HG03064 (cell line): ENCODE data around the gene MAL.

Source experiments
- ATAC-seq: cut with Tn5 transposase; IDR thresholded peaks from one replicate; pipeline ENCODE4 v1.9.1; 2021; ENCODE audit warnings: low read depth; ENCODE audit not compliant: unreplicated experiment

Gene MAL

DNA sequence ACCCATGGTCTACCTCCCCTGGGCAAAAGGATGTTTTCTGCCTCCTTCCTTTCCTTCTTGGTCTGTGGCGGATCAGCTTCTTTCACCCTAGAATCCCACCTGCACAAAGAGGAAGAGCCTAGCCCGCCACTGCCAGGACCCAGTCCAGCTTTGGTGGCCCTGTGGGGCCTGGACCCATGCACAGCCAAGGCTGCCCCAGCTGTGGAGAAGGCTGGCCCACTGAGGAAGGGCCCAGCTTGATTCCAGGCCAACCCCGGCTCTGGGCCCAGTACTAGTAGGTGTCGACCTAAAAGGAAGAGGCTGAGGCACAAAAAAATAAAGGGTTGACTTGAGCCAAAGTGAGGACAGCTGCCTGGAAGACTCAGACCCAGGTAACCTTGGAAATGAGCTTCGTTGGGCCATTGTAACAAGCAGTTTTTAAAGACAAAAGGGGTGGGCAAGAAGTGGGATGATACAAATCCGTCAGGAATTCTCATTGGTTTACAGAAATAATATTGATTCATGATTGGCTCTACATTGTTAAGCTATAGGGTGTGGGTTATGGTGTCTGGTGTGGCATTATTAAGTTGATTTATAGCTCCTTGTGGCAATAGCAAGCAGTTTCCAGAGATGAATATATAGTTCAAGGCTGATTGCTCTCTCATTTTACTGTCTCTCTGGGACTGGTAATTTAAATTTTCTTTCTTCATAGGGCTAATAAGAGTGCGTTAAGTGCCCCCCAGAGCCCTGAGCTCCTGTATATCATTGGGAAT is 29.8 kb upstream of the MAL start:
- no peak for ATAC-seq

DNA sequence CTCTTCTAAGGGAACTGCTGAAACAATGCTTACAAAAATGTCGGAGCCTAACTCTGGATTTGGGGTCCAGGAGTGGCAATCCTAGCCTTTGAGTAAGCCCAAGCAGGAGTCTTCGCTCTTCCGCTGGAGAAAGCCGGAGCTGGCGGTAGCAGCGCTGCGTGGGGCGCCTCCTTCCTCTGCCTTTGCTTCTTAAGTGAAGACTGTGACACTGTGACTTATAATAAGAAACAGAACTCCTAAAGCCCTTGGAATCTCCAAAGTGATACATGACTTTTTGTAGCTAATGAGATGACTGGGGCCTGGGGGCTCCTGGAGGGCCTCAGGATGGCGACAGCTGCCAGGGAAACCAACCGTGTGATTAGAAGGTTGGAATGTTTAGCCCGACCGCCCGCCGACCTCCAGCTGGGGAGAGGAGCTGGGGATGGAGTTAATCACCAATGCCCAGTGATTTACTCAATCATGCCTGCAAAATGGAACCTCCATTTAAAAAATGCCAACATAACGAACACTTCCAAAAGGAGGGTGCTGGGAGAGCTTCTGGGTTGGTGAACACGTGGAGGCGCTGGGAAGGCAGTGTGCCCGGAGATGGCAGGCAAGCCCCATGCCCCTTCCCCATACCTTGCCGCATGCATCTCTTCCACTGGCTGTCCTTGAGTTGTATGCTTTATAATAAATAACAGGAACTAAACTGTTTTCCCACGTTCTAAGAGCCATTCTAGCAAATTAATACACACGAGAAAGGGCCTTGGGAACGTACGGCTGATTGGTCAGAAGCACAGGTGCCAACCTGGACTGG is 29.0 kb upstream of the MAL start:
- ATAC-seq, result no peak

DNA sequence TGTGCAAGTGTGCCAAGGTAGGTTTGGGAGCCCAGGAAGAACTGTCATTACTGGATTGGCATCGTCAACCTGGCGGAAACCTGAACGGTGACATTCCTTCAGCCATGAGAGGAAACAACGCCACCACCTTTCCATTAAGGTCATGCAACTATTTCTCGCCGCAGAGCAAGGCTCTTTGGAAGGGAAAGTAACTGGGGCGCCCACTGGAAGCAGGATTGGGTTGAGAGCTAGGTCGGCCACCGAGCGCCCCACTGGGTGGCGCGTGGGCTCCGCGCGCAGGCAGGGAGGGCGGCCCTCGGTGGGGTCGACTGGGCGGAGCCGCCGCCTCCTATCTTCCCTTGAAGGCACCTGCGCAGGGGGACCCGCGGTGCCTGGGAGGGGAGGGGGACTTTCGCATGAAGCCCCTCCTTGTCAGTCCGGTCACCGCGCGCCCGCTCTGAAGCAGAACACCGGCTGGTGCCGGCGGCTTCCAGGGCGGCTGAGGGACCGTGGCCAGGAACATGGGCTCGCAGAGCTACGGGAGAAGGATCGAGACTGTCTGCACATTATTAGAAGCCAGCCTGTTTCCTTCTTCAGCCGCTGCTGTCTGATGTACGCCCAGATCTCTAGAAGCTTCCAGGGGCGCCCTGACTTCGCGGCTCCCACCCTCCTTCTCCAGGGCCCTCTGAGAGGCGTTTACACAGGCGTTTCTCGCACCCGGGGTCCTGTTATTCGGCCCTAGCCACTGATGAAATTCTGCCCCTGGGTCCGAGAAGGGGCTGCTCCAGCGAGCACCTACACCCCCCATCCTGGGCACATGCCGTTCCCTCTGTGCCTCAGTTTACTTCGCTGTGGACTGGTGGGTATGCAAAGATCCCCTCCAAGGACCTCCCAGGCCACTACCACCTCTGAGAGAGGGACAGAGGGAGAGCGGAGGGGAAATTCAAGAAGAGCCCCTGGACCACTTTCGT is 27.3 kb upstream of the MAL start:
- ATAC-seq, result no peak

DNA sequence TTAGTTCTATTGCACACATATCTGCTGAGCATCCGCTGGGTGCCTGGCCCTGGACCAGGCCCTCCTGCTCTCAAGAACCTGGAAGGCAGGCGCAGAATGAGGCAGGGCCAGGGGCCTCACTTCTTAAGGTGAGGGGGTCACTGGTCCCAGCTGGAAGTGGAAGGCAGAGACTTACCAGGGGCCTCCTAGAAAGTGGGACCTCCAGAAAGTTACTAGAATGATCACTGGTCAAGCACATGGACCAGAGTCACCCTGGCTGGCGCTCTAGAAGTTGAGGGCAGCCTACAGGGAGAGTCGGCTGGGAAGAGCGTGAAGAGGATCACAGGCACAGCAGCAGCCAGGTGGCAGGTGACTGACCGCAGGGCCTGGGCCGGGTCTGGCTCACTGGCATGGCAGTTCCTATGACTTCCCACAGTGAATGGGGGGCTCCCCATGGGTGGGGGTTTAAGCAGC is 26.1 kb upstream of the MAL start:
- no peak for ATAC-seq

DNA sequence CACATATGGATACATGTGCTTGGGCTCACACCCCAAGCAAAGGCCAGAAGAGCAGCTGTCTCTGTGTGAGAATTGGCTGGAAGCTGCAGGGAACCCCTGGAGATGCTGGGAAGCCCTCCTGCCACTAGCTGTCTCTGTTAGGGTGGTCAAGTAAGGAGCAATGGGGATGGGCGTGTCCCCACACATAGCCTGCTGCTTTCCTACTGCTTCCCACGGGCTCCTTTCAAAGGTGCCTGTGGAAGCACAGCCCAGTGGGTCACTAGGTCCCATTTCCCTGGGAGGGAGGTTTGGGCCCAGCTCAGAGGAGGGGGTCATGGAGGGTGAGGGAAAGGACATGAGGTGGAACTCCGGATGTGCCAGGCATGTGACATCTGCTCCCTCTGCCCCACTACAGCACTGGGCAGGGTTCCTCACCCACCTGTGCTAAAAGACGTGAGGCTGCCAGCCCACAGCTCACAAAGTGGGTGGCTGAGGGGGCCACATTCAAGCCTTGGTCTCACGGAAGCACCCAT is 24.4 kb upstream of the MAL start:
- ATAC-seq, result no peak

DNA sequence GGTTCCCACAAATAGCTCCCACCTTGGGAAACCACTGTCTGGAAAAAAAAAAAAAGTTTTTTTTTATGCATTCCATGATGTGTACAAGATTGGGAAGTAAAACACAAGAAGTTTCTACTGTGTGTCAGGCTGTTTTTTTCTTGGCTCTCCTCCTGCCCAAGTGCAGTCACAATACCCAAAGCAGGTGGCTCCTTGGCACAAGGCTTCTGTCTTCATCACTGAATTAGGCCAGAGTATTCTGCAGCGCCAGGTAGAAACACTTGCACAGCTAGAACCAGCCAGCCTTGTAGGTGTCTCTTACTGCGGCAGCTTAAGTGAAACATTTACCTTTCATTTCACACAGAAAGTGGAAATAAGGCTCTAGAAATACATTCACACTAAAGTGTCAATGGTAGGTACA is 23.8 kb upstream of the MAL start:
- ATAC-seq, result no peak

DNA sequence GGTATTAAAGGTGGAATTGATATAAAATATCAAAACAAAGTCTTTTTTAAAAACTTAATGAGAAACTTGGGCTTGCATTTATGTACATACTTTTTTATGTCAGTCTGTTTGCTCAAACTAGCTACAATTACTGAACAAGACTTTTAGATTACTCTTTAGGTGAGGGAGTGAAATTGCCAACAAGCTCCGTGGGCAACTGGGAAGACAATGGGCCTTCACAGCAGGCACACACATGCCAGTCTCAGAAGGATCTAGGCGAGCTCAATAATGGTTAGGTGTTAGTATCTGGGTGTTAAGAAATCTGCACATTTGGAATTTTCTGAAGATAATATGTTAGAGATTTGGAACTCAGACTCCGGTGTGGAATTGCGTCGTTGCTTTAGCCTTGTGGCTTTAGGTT is 23.0 kb upstream of the MAL start:
- no peak for ATAC-seq

DNA sequence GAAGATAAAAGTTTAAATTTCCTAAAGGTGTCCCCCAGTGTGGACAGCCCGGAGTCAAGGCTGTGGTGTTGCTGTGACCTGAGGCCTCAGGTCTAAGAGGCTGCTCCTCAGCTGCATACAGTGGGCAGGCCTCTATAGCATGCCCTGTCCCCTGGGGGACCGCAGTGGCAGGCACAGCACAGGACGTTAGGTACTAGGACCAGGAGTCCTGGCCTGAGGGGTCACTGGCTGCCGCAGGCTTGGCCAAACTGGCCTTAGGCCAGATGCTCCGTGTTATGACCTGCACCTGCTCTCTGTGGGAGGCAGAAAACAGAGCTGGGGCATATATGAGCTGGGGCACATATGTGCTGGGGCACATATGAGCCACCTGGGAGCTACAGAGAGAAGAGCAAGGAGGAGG is 21.2 kb upstream of the MAL start:
- ATAC-seq, result no peak

DNA sequence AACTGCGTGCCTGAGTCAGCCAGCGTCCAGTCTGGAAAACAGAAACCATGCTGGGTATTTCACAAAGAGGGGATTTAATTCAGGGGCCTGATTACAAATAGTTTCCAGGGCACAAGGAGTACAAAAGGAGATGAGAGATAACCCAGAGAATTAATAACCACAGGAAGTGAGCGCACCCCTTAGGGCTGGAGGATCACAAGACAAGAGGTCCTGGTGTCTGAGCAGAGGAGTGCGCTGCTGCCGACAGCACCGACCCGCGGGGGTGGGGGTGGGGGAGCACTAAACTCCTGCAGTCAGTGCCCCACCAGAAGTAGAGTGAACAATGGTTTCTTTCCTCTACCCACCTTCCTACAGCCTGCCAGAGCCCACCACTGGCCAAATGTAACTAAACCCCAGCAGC is 20.8 kb upstream of the MAL start:
- ATAC-seq, result no peak

DNA sequence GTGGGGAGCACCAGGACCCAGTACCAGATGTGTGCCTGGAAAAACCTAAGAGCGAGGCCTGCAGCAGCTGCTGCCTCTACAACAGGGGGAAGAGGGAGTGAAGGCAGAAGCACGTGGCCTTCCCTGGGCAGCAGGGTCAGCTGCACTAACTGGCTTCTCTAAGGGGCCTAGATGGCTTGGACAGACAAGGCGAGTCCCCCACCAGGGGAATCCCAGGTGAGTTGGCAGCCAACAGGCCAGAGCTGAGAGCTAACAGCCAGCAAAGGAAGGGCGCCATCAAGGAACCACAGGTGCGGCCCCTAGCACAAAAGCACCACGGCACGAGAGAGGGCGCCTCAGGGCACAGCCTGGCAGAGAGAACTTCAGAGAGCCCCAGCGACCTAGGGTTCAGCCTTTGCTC is 19.8 kb upstream of the MAL start:
- ATAC-seq, result no peak

DNA sequence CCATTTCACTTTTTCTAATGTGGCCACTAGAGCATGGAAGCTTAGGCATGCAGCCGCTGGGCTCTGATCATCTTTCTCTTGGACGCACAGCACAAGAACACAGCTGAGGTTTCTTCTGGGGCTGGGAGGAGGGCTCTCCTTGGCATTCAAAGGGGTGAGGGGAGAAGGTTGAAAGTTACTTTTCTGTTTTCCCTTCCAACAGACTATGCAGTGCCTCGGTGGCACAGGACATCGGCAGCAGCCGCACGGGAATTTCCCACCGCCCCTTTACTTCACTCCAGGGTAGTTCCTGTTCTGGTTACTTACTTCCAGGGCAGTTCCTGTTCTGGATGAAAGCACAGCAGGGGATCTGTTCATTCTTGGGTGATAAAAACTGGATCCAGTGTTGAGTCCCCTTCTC is 18.9 kb upstream of the MAL start:
- no peak for ATAC-seq

DNA sequence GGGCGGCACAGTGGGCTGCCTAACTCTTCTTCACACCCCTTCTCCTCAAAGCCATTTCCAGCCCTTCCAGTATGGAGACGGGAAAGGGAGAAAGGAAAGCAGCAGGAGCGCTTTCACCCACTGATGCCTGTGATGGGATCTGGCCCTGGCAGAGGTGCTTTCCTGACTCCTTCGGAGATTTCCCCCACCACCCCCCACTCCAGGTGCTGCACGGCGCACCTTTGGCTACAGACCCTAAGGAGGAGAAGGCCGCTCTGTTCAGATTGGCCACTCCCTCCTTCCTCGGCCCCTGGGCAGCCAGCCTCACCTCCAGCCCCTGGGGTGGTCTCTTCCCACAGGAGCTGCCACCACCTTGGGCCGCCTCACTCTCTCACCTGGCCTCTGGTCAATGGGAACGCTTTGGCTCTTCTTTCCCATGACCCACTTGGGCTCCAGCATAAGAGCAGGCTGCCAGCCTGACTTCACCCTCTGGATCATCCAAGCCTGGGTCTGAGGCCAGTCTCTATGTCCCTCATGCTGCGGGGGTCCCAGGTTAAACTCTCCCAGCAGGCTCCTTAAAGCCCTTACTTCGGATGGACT is 18.4 kb upstream of the MAL start:
- no peak for ATAC-seq

DNA sequence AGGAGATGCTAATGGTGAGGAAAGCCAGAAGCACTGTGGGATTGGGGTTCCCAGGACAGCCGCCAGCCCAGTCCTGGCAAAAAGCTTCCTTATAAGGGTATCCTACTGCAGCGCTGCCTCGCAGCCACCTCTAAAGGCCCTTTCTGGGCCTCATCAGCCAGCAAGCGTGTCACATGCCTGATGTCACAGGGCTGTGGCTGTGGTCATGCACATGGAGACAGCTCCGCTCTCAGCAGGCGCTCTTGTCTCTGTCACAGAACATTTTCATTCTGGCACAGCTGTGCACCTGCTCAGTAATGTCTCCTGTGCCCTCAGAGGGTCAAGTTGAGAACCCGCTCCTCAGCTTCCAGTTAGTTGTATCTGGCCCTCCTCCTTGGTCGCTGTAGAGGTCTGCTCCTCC is 17.7 kb upstream of the MAL start:
- no peak for ATAC-seq

DNA sequence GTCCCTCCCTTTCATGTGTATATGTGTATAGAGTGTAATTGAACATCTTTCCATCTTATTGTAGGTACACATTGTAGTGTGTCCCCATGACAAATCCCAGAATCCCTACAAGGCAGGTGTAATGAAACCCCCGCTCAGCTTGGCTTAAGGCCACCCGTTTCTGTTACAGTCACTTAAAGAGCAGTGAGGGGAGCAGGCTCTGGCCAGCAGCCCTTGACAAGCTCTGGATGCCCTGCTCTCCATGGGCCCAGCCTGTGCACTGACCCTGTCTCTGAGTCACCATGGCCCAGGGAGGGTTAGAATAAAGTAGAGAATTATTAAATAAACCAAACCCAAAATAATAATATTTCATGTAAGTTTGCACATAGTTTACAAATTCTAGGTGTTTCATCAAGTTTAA is 17.2 kb upstream of the MAL start:
- ATAC-seq, result no peak

DNA sequence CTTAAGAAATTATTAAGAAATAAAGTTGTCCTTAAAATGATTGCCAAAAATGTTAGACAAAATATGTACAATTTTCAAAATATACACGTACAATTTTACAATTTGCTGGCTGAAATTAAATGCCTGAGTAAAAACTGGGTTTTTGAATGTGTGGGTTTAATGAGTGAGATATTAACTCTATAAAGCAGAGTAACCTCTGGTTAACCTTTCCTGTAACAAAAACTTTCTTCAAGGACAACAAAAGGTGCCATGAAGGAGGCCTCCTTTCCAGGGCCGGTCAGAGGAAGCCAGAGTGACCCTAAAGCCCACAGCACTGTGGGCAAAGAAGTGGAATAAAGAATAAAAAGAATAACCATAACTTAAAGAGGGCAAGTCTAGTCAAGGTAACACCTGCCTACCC is 16.5 kb upstream of the MAL start:
- ATAC-seq, result no peak

DNA sequence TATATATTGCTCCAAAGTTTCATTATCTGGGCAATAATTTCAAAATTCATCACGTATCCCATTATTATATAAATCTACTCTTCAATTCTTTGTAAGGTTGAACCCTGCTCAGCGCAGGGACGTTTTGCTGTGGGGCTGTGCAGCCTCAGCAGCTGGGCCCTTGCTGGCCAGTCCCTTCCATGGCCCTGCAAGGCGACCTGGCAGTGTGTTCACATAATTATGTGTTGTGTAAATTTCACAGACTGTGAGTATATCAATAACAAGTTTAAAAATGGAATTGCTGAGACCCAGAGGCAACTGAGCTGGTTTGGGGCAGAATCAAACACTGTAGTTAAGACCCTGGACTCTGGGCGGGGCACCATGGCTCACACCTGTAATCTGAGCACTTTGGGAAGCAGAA is 16.1 kb upstream of the MAL start:
- ATAC-seq, result no peak

DNA sequence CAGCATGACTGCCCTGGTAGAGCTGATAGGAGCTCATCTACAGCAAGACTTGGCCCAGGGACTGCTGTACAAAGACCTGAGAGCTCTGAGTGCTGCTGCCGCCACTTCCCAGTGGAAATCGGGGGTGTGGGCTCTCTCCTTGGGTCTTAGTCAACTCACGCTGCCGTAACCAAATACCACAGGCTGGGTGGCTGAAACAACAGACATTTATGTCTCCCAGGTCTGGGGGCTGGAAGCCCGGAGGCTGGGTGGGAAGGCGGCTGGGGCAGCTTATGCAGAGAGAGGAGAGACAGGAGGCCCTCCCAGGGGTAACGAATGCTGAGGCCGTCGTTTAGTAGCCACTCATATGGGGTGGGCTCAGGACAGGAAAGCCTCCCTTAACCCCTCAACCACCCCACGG is 15.4 kb upstream of the MAL start:
- ATAC-seq, result no peak

DNA sequence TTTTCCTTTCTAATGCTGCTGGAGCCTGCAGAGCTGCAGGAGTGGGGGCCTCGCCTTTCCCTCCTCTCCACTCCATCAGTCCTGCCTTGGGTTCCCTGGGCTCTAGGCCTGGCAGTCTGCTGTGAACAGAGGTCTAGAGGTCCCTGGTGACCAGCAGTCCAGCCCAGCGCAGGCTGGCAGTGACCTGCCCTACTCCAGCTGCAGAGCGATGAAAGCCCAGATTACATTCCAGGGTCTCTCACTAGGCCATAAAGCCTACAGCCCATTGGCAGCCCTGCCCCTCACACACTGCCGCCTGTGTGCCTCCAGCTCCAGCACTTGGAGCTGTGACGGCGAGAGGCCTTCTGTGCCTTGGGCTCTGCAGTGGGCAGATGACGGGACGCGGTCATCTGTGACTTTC is 14.8 kb upstream of the MAL start:
- ATAC-seq, result no peak

DNA sequence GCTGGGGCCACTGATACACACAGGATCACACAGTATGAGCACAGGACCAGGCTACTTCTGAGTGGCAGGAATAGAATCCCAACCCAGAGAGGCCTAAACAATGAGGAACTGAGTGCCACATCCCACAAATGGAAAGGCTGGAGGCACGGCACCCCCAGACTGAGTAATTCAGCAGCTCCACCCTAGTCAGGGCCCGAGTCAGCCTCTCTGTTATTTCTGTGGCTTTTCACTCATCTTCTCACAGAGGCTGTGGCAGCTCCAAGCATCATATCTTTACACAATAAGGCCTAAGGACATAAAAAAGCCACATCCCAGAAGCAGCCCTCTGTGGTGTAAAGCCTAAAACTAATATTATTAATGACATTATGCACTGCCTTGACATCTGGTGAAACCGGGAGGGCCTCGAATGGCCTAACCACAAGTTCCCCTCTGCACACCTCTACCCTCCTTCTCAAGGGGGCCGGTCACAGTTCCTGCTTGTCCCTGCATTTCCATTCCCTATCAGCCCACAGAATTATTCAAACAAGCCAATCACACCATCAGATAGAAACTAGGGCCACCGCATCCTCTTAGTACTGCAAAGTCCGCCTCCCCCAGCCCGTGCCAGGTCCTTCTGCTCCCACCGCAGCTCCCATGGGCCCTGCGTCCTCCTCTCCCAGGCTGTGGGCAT is 12.5 kb upstream of the MAL start:
- ATAC-seq, result peak; percentile 66

DNA sequence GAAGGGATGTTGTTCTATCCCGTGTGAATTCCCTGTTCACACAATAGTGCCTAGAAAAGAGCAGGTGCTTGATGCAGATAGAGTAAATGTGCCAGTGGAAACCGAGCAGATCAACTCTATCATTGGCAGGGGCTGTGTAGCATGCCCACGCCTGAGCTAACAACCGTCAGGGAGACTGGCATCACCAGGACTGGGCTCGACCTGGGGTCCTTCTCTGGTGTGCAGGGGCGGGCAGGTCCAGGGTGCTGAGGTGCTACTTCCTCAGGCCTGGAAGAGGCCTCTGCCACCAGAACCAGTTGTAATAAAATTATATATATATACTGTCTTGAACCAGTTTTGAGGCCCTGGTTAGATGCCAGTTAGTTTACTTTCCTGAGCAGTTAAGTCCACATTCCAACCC is 11.8 kb upstream of the MAL start:
- ATAC-seq, result no peak
